Limb (tissue), 2 donors: ENCODE measurements around the gene CDCP1.
"Not testable (repeated sequence)": the region's sequence is repeated elsewhere in the genome, so short reads cannot be mapped to it uniquely, and the experiment has no call there.

Experiments used
- DNase-seq, 2 donors: peaks; one replicate each; pipeline ENCODE4 v3.0.0-alpha.2; 2016; ENCODE audit errors: extremely low spot score in 2 of 2

CDCP1 gene

DNA sequence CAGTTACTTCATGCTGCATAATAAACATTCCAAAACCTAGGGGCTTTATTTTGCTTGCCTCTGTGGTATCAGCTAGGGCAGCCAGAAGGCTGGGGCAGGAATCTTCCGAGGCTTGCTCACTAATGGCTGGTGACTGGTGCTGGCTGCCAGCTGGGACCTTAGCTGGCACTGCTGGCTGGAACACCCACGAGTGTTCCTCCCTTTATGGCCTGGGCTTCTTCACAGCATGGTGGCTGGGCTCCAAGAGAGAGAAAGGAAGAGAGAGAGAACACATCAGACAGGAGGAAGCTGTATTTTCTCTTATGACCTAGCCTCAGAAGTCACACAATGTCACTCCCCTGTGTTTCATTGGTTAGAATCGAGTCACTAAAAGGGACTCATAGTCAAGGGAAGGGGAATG, 23.9 kb upstream of the CDCP1 start:
- DNase-seq: no peak

GRCh38 chr3:45169125-45169904, 23.1 kb upstream of the CDCP1 start:
- no peak for DNase-seq

- DNase-seq: no peak
Observed at GRCh38 chr3:45168451-45168850, 22.3 kb upstream of the CDCP1 start.

DNA sequence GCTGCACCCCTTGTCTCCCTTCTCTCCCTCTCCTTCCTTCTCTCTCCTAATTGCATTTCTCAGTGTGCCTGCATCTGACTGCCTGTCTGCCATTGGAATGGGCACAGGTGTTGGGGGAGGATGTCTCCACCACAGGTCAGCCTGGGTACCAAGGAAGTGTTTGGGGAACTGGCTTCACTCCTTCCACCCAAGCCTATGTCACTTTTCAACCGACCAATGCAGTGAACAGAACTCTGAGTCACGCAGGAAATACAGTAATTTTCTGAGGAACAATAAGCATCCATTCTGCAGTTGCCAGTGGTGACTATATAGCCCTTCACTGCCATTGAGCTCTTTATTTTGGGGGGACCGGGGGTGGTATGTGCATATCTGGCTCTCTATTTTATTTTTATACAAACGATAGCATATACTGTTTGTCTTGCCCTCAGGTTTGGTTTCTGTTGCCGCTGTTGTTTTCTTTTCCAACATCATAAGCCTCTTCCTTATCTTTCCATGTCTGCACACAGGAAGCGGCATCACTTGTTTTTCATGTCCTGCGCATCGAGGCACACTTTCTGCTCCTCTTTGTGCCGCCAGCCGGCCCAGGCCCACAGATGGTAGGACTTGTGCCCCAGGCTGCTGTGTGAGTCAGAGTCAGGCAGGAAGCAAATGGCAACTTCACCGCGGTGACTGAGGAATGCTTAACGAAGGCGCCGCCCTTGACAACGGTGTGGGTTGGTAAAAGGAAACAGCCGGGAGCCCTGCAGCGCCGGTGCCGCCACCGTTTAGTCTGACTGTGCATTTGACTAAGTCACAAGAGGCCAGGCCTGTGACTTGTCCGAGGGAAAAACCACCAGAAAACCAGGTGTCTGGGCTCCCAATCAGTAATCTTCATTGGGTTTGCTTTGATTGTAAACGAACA, 21.1 kb upstream of the CDCP1 start:
- DNase-seq: peak; percentile 58 to 73

- no peak for DNase-seq
Observed at GRCh38 chr3:45166321-45166879, 20.2 kb upstream of the CDCP1 start.

DNA sequence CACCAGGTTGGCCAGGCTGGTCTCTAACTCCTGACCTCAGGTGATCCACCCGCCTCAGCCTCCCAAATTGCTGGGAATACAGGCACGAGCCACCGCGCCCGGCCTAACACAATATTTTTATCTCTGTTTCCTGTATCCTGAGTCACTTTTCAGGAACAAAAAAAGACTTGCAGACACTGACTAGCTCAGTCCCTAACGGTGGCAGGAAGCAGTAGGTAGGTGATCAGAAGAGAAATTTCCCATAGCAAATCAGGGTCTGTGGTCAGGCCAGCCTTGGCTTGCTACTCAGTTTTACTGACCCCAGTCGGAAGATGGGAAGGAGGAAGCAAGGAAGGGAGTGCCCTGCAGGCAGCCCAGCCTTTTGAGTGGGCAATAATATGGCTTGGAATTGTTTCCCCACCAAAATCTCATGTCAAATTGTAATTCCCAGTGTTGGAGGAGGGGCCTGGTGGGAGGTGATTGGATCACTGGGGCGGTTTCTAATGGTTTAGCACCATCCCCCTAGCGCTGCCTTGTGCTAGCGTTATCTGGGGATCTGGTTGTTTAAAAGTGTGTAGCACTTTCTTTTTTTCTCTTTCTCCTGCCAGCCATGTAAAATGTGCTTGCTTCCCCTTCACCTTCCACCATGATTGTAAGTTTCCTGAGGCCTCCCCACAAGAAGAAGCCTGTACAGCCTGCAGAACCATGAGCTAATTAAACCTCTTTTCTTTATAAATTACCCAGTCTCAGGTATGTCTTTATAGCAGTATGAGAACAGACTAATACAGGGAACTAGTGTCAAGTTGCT, 19.5 kb upstream of the CDCP1 start:
- DNase-seq: no peak

DNA sequence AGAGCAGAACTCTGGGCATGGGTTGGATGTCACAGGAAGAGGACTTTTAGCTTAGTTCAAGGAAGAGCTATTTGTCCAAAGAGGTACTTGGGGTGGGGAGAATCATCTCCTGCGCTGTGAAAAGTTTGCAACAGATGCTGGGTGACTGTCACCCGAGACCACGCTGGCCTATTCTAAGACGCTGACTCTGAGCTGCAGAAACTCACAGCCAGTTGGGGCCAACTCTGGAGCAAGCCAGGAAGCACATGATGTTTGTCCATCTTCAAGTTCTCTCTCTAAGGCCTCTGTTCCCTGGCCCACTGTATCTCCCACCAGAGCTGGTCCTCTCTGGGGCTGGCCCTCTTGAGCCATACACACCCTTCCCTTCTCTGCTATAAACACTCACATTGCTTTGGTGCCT, 17.9 kb upstream of the CDCP1 start:
- DNase-seq: no peak

GRCh38 chr3:45163481-45163880, 17.3 kb upstream of the CDCP1 start:
- no peak for DNase-seq

- no peak for DNase-seq
Observed at GRCh38 chr3:45154641-45155147, 8.5 kb upstream of the CDCP1 start.

GRCh38 chr3:45153658-45154437, 7.7 kb upstream of the CDCP1 start:
- no peak for DNase-seq

DNA sequence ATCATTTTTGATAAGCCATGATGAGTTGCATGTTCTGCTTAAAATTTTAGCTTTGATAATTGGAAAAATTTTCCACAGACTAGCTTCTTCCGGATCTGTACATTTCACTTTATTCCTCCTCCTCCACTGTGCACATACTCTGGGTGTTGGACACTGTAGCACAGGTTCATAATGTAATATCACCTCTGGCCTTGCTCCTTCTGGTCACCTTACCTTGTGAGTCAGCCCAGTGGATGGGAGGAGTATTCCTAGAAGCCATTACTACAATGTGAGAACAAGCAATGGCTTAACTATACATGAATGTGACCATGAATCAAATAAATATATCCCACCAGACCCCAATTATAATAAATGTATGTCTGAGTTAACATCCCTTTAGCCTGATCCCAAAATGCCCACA, 6.1 kb upstream of the CDCP1 start:
- DNase-seq: no peak

GRCh38 chr3:45151100-45151499, 4.9 kb upstream of the CDCP1 start:
- DNase-seq: no peak

DNA sequence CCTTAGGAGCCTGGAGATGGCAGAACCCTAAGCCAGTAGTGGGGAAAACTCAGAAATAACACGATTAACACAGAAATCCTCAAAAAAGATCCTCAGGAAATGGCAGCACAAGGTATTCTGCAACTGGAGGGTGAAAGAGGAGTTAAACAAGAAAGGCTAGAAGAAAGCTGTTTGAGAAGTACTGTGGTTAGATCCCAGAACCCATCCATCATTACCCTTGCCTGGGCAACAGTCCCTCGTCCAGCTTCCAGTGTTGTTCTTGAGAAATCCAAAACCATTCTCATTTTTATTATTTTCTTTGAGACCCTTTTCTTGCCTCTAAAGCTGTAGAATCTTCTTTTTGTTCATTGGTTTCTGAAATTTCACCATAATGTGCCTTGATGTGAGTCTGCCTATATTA, 2.7 kb upstream of the CDCP1 start:
- DNase-seq: no peak

DNA sequence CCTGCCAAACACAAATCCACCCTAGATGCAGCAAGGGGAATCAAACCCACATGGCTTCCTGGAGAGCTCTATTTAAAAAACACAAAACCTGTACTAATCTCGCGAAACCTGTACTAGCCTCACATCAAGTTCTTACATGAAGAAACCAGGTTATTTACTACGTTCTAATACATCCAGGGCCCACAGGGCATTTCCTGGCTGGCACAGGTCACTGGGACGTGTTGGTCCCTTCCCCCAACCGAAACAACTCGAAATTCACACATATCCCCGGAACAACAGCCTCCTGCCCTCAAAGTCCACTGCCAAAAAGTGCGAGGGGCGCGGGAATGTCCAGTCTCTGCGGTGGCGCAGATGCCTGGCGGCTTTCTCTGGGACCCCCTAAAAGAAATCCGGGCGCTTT, 955 bp downstream of the CDCP1 start:
- no peak for DNase-seq

GRCh38 chr3:45143673-45144671, 2.2 kb downstream of the CDCP1 start:
- DNase-seq: no peak

DNA sequence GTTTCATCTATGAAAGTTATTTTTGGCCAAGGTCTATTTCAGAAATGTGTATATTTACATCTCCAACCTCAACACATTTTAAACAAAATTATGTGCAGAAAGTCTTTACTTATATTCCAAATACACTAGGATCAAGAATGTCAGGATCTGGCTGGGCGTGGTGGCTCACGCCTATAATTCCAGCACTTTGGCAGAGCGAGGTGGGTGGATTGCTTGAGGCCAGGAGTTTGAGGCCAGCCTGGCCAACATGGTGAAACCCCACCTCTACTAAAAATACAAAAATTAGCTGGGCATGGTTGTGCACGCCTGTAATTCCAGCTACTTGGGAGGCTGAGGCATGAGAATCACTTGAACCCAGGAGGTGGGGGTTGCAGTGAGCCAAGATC, 5.4 kb downstream of the CDCP1 start:
- not testable (repeated sequence) for DNase-seq

- no peak for DNase-seq
Observed at GRCh38 chr3:45140141-45140769, 5.9 kb downstream of the CDCP1 start.

- DNase-seq: no peak
Observed at GRCh38 chr3:45139372-45140140, 6.6 kb downstream of the CDCP1 start.
